ENCODE results near the gene RP2. TPM values are rescaled to one million over a fixed set of nuclear protein-coding genes. Genes with fewer than 3 reads are reported as not detected.

The RP2 gene
- 1 to 10 TPM; 6.6 to 7.1 TPM for total RNA-seq

GRCh38 chrX:46836701-46837557, at the start of gene RP2:
Gene RP2 (plus strand): TSS chrX:46837043. CDS start chrX:46837101, 58 bp downstream.
- H3K27me3 Mint-ChIP-seq: no peaks in the 10 kb centered on the region
- H3K27ac Mint-ChIP-seq: peak within 1 kb of the TSS; percentile 97
- H3K4me1 Mint-ChIP-seq: no peaks in the 10 kb centered on the region
- H3K9me3 Mint-ChIP-seq: no peaks in the 10 kb centered on the region
- no peaks in the 10 kb centered on the region for H3K36me3 Mint-ChIP-seq (ENCODE audit: low read depth)
- peak within 1 kb of the TSS; percentile 97 for H3K4me3 Mint-ChIP-seq
- ATAC-seq (replicated peaks): peak; percentile 96

DNA sequence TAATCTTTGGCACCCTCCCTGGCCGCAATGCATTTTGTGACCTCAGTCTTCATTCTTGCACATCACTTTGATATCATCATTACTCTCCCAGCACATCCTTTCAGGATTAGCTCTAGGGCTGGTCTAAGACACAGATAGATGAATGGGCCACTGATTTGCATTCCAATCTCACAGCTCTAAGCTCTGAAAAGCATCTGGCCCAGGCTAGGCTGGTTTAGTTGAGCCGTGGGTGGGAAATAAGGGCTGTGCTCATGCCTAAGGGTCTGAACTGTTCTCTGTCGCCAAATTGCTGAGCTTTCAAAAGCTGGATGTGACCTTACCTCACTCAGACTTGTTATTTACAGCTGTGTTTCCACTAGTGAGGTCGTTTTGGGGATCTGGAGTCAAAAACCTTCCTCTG, 47.9 kb upstream of the RP2 start:
- no peak for ATAC-seq (replicated peaks)
- H3K27me3 Mint-ChIP-seq: no peaks in the 10 kb centered on the region
- no peaks in the 10 kb centered on the region for H3K4me1 Mint-ChIP-seq
- H3K36me3 Mint-ChIP-seq (ENCODE audit: low read depth): no peaks in the 10 kb centered on the region
- H3K9me3 Mint-ChIP-seq: no peaks in the 10 kb centered on the region
- no peak overlapping the region for H3K27ac Mint-ChIP-seq
- no peak overlapping the region for H3K4me3 Mint-ChIP-seq

GRCh38 chrX:46791927-46792809, 44.7 kb upstream of the RP2 start:
- no peaks in the 10 kb centered on the region for H3K4me1 Mint-ChIP-seq
- H3K27me3 Mint-ChIP-seq: no peaks in the 10 kb centered on the region

DNA sequence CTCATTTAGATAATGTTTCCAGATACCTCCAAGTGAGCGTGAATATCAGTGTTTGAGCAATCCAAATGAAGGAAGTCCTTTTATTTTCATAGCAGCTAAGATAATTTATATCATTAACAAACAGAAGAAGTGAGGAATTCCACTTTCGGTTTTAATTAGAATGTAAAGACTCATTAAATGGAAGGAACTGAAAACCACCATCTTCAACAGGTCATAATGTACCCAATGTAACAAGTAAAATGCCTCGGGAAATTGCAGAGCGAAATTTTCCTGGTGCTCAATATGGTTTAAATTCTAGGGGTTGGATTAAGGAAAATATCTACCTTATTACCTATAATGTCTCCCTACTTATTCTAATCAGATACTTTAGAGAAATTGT, 44.0 kb upstream of the RP2 start:
- Mint-ChIP-seq H3K27ac (no peak overlapping the region), H3K4me1 (no peaks in the 10 kb centered on the region), H3K36me3 (ENCODE audit: low read depth) (no peaks in the 10 kb centered on the region), H3K27me3 (no peaks in the 10 kb centered on the region), H3K4me3 (peak overlapping the region; percentile 31), H3K9me3 (no peaks in the 10 kb centered on the region)
- ATAC-seq (replicated peaks): no peak

More at GRCh38 chrX:46791927-46792809, 44.7 kb upstream of the RP2 start:
- Mint-ChIP-seq H3K36me3 (ENCODE audit: low read depth) (no peaks in the 10 kb centered on the region), H3K27ac (no peak overlapping the region), H3K4me3 (peak overlapping the region; percentile 31), H3K9me3 (no peaks in the 10 kb centered on the region)
- peak; percentile 83 for ATAC-seq (replicated peaks)

GRCh38 chrX:46793386-46794143, 43.3 kb upstream of the RP2 start:
- Mint-ChIP-seq H3K9me3 (no peaks in the 10 kb centered on the region), H3K27me3 (no peaks in the 10 kb centered on the region), H3K36me3 (ENCODE audit: low read depth) (no peaks in the 10 kb centered on the region), H3K27ac (no peak overlapping the region), H3K4me1 (no peaks in the 10 kb centered on the region), H3K4me3 (peak overlapping the region; percentile 31)
- no peak for ATAC-seq (replicated peaks)

DNA sequence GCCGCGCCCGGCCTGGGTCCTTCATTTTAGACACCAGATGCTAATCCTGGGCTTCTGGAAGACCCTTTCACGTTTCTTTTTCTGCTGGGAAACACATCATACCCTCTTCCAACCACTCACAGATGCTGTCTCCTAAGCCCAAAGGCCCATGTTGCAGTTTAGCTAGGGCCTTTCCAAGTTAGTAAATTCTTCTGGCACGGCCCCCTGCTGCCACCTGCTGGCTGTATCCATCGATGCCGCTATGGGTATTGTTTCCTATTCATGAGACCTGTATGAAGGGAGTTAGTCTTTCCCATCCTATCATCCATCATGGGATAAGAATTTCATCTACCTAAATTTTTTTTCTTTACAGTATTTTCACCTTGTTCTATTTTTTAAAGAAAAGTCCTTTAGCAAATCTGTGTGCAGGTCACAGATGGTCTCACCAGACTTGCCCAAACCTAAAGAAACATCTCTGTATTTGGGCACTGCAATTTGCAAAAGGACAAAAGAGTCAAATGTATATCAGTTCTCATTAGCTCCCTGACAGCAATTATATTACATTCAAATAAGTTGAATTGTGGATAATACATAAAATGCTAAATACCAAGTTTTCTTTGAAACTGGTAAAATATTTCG, 40.2 kb upstream of the RP2 start:
- Mint-ChIP-seq H3K4me1 (no peaks in the 10 kb centered on the region), H3K27ac (no peak overlapping the region), H3K36me3 (ENCODE audit: low read depth) (no peaks in the 10 kb centered on the region), H3K4me3 (no peak overlapping the region), H3K9me3 (no peaks in the 10 kb centered on the region), H3K27me3 (no peaks in the 10 kb centered on the region)
- peak; percentile 58 for ATAC-seq (replicated peaks)

DNA sequence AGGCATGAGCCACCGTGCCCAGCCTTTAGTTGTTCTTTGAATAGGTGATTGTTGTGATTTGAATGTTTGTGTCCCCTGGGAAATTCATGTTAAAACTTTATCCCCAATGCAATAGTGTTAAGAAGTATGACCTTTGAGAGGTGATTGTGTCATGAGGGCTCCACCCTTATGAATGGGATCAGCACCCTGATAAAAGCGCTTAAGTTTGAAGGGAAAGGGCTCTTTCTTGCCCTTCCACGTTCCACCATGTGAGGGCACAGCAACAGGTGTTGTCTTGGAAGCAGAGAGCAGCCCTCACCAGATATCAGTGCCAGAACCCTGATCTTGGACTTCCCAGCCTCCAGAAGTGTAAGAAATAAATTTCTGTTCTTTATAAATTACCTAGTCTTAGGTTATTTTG, 33.7 kb upstream of the RP2 start:
- Mint-ChIP-seq H3K27me3 (no peaks in the 10 kb centered on the region), H3K27ac (no peak overlapping the region), H3K9me3 (no peaks in the 10 kb centered on the region), H3K4me1 (no peaks in the 10 kb centered on the region), H3K36me3 (ENCODE audit: low read depth) (no peaks in the 10 kb centered on the region), H3K4me3 (no peak overlapping the region)
- no peak for ATAC-seq (replicated peaks)

DNA sequence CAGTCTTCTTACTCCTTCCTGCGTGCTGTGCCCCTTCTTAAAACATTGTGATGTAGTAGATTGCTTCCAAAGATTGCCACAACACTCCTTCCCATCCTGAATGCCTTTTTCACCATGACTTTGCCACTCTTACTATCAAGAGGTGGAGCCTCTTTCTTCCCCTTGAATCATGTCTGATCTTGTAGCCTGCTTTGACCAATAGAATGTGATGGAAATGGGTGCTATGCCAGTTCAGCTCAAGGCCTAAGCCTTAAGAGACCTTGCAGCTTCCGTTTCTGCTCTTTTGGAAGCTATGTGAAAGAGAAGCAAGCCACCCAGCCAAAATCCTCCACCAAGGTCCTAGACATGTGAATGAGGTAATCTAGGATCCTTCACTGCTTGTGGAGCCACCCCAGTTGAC, 31.6 kb upstream of the RP2 start:
- peaks cover under 1% of the 10 kb centered on the region for H3K27me3 Mint-ChIP-seq
- H3K4me3 Mint-ChIP-seq: no peak overlapping the region
- no peaks in the 10 kb centered on the region for H3K9me3 Mint-ChIP-seq
- ATAC-seq (replicated peaks): no peak
- H3K4me1 Mint-ChIP-seq: no peaks in the 10 kb centered on the region
- no peaks in the 10 kb centered on the region for H3K36me3 Mint-ChIP-seq (ENCODE audit: low read depth)
- no peak overlapping the region for H3K27ac Mint-ChIP-seq

GRCh38 chrX:46811121-46811520, 25.7 kb upstream of the RP2 start:
- Mint-ChIP-seq H3K4me1 (no peaks in the 10 kb centered on the region), H3K36me3 (ENCODE audit: low read depth) (no peaks in the 10 kb centered on the region), H3K27ac (no peak overlapping the region), H3K27me3 (peaks cover 9% of the 10 kb centered on the region), H3K9me3 (no peaks in the 10 kb centered on the region), H3K4me3 (no peak overlapping the region)
- ATAC-seq (replicated peaks): no peak

GRCh38 chrX:46812445-46812844, 24.4 kb upstream of the RP2 start:
- Mint-ChIP-seq H3K27me3 (peaks cover 9% of the 10 kb centered on the region), H3K4me1 (no peaks in the 10 kb centered on the region), H3K36me3 (ENCODE audit: low read depth) (no peaks in the 10 kb centered on the region)

DNA sequence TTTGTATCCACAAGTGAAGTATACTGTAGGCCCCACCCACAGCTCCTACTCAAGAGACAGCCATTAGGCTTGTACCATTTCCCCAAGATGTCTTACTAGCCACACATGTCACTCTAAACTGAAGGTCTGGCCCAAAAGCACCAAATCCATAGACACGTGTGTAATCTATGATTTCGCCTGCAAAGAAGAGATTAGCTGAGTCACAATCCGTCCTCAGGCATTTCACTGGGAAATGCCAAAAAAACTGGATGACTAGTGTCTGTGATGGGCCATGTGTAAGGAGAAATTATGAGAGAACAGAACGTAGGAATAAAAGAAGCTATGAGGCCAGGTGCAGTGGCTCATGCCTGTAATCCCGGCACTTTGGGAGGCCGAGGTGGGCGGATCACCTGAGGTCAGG, 21.9 kb upstream of the RP2 start:
- Mint-ChIP-seq H3K4me3 (no peak overlapping the region), H3K27me3 (peaks cover 9% of the 10 kb centered on the region)
- ATAC-seq (replicated peaks): no peak

More at GRCh38 chrX:46812445-46812844, 24.4 kb upstream of the RP2 start:
- no peak overlapping the region for H3K4me3 Mint-ChIP-seq
- H3K9me3 Mint-ChIP-seq: no peaks in the 10 kb centered on the region
- ATAC-seq (replicated peaks): no peak
- no peak overlapping the region for H3K27ac Mint-ChIP-seq

GRCh38 chrX:46819136-46819535, 17.7 kb upstream of the RP2 start:
- no peak overlapping the region for H3K27ac Mint-ChIP-seq
- H3K4me3 Mint-ChIP-seq: no peak overlapping the region
- H3K27me3 Mint-ChIP-seq: no peaks in the 10 kb centered on the region
- peaks cover 10% of the 10 kb centered on the region for H3K9me3 Mint-ChIP-seq
- ATAC-seq (replicated peaks): no peak
- no peaks in the 10 kb centered on the region for H3K36me3 Mint-ChIP-seq (ENCODE audit: low read depth)
- H3K4me1 Mint-ChIP-seq: no peaks in the 10 kb centered on the region

More for the DNA sequence above, 21.9 kb upstream of the RP2 start:
- no peaks in the 10 kb centered on the region for H3K4me1 Mint-ChIP-seq
- H3K9me3 Mint-ChIP-seq: no peaks in the 10 kb centered on the region
- no peaks in the 10 kb centered on the region for H3K36me3 Mint-ChIP-seq (ENCODE audit: low read depth)
- no peak overlapping the region for H3K27ac Mint-ChIP-seq

DNA sequence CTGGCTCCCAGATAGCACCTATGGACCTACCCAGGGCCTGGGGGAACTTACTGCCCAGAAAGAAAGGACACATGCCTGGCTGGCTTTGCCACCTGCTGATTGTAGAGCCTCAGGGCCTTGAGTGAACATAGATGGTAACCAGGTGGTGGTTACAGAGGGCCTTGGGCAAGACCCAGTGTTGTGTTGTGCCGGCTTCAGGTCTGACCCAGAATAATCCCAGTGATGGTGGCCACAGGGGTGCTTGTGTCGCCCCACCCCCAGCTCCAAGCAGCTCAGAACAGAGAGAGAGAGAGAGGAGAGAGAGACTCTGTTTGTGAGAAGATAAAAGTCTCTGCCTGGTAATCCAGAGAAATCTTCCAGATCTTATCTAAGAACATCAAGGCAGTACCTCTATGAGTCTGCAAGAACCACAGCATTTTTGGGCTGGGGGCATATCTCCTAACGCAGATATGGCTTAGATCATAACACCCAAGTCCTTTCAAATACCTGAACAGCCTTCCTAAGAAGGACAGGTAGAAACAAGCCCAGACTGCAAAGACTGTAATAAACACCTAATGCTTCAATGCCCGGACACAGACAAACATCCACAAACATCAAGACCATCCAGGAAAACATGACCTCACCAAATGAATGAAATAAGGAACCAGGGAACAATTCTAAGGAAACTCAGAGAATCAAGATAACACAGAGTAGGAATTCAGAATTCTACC, 16.3 kb upstream of the RP2 start:
- no peak overlapping the region for H3K27ac Mint-ChIP-seq
- H3K9me3 Mint-ChIP-seq: peaks cover 10% of the 10 kb centered on the region

More for the DNA sequence above, 16.3 kb upstream of the RP2 start:
- no peak for ATAC-seq (replicated peaks)
- Mint-ChIP-seq H3K27me3 (no peaks in the 10 kb centered on the region), H3K4me1 (no peaks in the 10 kb centered on the region), H3K4me3 (no peak overlapping the region), H3K36me3 (ENCODE audit: low read depth) (no peaks in the 10 kb centered on the region)
